LNCaP clone FGC (cell line): ENCODE measurements around the gene IMMP2L.

Source experiments
- DNase-seq: peaks from one replicate; pipeline ENCODE4 v3.0.0-alpha.2; 2011; ENCODE audit warnings: low read depth
- H3K4me3 ChIP-seq: 2 replicates; pipeline ENCODE4 v1.5.1; 2011; ENCODE audit warnings: mild to moderate bottlenecking, low read depth, low read length, control low read depth
- TF ChIP-seq, protein P1 (sequence below): IDR thresholded peaks from 2 replicates; pipeline ENCODE4 v1.5.1; 2012; ENCODE audit warnings: mild to moderate bottlenecking; ENCODE audit not compliant: control insufficient read depth, insufficient read depth; ENCODE audit errors: extremely low read depth

IMMP2L gene

GRCh38 chr7:111140091-111140865, 422.0 kb downstream of the IMMP2L start:
- TF ChIP-seq, protein P1, sequence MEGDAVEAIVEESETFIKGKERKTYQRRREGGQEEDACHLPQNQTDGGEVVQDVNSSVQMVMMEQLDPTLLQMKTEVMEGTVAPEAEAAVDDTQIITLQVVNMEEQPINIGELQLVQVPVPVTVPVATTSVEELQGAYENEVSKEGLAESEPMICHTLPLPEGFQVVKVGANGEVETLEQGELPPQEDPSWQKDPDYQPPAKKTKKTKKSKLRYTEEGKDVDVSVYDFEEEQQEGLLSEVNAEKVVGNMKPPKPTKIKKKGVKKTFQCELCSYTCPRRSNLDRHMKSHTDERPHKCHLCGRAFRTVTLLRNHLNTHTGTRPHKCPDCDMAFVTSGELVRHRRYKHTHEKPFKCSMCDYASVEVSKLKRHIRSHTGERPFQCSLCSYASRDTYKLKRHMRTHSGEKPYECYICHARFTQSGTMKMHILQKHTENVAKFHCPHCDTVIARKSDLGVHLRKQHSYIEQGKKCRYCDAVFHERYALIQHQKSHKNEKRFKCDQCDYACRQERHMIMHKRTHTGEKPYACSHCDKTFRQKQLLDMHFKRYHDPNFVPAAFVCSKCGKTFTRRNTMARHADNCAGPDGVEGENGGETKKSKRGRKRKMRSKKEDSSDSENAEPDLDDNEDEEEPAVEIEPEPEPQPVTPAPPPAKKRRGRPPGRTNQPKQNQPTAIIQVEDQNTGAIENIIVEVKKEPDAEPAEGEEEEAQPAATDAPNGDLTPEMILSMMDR, result no peak
- DNase-seq, result peak; percentile 77
- no peak overlapping the region for H3K4me3 ChIP-seq

DNA sequence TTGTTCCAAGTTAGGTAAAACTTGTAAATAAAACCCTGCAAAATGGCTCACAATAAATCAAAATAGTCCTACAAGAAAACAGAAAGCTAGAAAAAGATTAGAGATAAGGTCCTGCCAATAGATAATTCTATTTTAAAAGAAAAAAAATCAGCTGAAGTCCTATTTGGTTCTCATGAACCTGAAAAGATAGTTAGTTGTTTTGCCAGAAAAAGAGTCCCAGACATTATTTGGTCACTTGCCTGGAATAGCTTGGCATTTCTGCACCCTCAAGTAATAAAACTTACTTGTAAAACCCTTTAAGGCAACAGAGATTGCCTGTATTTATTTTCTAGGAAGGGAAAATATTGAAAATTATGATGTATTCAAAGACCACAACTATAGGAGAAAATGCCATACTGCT, 423.7 kb downstream of the IMMP2L start:
- TF ChIP-seq, protein P1, result no peak
- H3K4me3 ChIP-seq, result no peak overlapping the region
- peak; percentile 73 for DNase-seq

GRCh38 chr7:111138193-111138569, 424.1 kb downstream of the IMMP2L start:
- TF ChIP-seq, protein P1, result no peak
- DNase-seq, result no peak
- H3K4me3 ChIP-seq, result no peak overlapping the region

GRCh38 chr7:111137296-111138192, 424.7 kb downstream of the IMMP2L start:
- no peak overlapping the region for H3K4me3 ChIP-seq
- TF ChIP-seq, protein P1, result no peak
- no peak for DNase-seq

DNA sequence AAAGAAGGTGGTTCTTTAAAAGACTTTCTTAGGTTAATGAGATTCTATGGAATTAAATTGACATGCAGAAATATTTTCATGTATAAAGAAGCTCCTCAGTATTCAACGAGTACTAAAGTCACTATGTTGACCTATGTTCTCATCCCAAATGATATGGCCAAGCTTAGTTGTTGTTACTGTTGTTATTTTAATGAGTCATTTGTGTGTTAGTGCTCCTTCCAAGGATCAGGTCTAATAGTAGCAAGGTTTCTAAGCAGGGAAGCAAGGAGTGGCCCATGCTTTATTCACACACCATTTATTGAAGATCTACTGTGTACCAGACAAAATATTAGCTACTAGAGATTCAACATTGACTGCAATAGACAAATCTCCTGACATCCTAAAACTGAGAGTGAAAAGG, 429.5 kb downstream of the IMMP2L start:
- DNase-seq, result no peak
- TF ChIP-seq, protein P1, result no peak
- no peak overlapping the region for H3K4me3 ChIP-seq

GRCh38 chr7:111129435-111129834, 432.9 kb downstream of the IMMP2L start:
- no peak overlapping the region for H3K4me3 ChIP-seq
- TF ChIP-seq, protein P1, result no peak
- DNase-seq, result no peak
